HG02642 (cell line): ENCODE measurements around the gene RPS6KC1.
"Not testable (repeated sequence)": the region's sequence is repeated elsewhere in the genome, so short reads cannot be mapped to it uniquely, and the experiment has no call there.

ENCODE experiments used
- ATAC-seq: cut with Tn5 transposase; IDR thresholded peaks from one replicate; pipeline ENCODE4 v1.9.1; 2021; ENCODE audit warnings: mild to moderate bottlenecking; ENCODE audit not compliant: unreplicated experiment, poor library complexity

RPS6KC1 gene

GRCh38 chr1:213051127-213051880, at the start of gene RPS6KC1:
TSS of gene RPS6KC1 (plus strand) at chr1:213051241. CDS start at chr1:213051405, 164 bp downstream.
- peak; percentile 99 for ATAC-seq

- peak; percentile 64 for ATAC-seq
Observed at GRCh38 chr1:213003256-213003655, 47.8 kb upstream of the RPS6KC1 start.

- ATAC-seq = no peak
Observed at GRCh38 chr1:213008564-213008963, 42.5 kb upstream of the RPS6KC1 start.

- ATAC-seq = no peak
Observed at GRCh38 chr1:213014642-213015041, 36.4 kb upstream of the RPS6KC1 start.

- ATAC-seq = peak; percentile 95
Observed at GRCh38 chr1:213015099-213016050, 35.7 kb upstream of the RPS6KC1 start, which contains the start of gene ANGEL2. TSS of gene ANGEL2 (minus strand) at chr1:213015867. CDS start at chr1:213015671, 196 bp downstream.

- ATAC-seq = no peak
Observed at GRCh38 chr1:213017447-213018273, 33.4 kb upstream of the RPS6KC1 start.

- ATAC-seq = no peak
Observed at GRCh38 chr1:213019450-213019849, 31.6 kb upstream of the RPS6KC1 start.

GRCh38 chr1:213020016-213020415, 31.0 kb upstream of the RPS6KC1 start:
- ATAC-seq = no peak

- not testable (repeated sequence) for ATAC-seq
Observed at GRCh38 chr1:213027024-213027423, 24.0 kb upstream of the RPS6KC1 start.

GRCh38 chr1:213032651-213033050, 18.4 kb upstream of the RPS6KC1 start:
- no peak for ATAC-seq

- no peak for ATAC-seq
Observed at GRCh38 chr1:213034713-213035112, 16.3 kb upstream of the RPS6KC1 start.

- ATAC-seq = no peak
Observed at GRCh38 chr1:213035573-213035972, 15.5 kb upstream of the RPS6KC1 start.

- no peak for ATAC-seq
Observed at GRCh38 chr1:213041443-213041842, 9.6 kb upstream of the RPS6KC1 start.

GRCh38 chr1:213045321-213046226, 5.5 kb upstream of the RPS6KC1 start:
- ATAC-seq = not testable (repeated sequence)

- no peak for ATAC-seq
Observed at GRCh38 chr1:213049232-213049631, 1.8 kb upstream of the RPS6KC1 start.

- ATAC-seq = peak; percentile 28
Observed at GRCh38 chr1:213050745-213051126, 305 bp upstream of the RPS6KC1 start.

- no peak for ATAC-seq
Observed at GRCh38 chr1:213051881-213052202, 801 bp downstream of the RPS6KC1 start.

GRCh38 chr1:213053455-213053854, 2.4 kb downstream of the RPS6KC1 start:
- no peak for ATAC-seq

- no peak for ATAC-seq
Observed at GRCh38 chr1:213054142-213054541, 3.1 kb downstream of the RPS6KC1 start.
